CD1c-positive myeloid dendritic cell (primary cell): ENCODE measurements around the gene HK2.
A peak's percentile ranks its signal among the peaks of the same experiment; 100 is the strongest.
"Not testable (repeated sequence)": the region's sequence is repeated elsewhere in the genome, so short reads cannot be mapped to it uniquely, and the experiment has no call there.

Experiments
- DNase-seq: peaks from one replicate; pipeline ENCODE4 v3.0.0-alpha.2; 2016; ENCODE audit errors: extremely low spot score

HK2 gene

DNA sequence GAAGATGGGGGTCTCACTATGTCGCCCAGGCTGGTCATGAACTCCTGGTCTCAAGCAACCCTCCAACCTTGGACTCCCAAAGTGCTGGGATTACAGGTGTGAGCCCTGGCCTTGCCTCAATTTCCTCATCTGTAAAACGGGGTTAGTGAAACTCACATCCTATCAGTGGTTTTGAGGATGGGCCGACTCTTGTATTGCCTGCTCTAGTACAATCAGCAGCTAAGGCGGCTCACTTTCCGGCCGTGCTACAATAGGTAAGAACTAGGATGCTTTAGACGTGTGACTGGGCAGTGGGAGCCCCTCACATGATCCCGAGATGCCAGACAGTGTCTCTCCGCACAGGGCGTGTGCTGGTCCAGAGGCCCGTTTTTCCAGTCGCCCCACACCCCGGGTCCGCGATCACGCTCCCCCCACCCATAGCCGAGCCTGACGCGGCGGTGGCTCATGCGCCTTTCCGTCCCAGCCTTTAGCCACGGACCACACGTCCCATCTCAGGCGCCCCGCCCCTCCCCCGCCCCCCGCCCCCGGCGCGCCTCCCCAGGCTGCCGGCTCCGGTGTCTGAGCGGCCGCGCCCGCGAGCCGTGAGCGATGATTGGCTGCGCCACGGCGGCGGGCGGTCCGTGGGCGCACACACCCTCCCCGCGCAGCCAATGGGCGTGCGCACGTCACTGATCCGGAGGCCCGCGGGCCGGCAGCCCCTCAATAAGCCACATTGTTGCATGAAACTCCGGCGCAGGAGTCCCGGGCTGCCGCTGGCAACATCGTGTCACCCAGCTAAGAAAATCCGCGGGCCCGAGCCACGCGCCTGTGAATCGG, at the start of gene HK2:
HK2 (plus strand) TSS at position 710 of the 816 bp plus-strand sequence. CDS start 454 bp downstream, outside the sequence.
- peak; percentile 96 for DNase-seq

DNA sequence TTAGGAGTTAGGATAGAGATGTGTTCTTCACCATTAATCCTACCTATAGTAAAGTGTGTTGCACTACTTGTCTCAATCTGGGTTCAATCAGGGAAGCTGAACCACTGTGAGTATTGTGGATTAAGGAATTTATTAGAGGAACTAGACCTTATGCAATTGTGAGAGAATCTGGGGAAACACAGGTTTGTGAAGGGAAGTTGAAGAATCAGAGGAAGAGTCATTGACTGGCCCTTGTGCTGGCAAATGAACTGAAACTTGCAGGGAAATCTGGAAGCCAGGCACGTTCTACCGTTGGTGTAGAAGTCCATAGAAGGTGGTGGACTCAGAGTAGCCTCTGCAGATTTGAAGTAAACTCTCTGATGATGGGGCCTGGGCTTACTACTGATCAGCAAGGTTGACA, 44.7 kb upstream of the HK2 start:
- peak; percentile 87 for DNase-seq

DNA sequence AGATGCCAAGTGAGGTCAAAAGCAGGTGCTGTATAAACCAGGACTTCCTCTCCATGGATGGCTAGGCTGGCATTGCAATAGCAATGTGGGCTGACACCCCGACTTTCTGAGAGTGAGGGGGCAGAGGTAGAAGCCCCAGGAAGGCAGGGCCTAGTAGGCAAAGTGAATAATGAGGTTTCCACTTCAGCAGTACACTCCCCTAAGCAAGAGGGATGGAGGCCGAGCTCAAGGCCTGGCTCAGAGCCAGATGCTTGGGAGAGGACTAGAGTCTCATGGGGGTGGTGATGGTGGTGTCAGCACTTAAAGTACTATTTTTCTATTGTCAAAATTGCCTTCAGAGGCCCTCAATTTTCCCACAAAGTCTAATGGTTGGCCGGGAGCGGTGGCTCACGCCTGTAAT, 41.6 kb upstream of the HK2 start:
- DNase-seq = no peak

DNA sequence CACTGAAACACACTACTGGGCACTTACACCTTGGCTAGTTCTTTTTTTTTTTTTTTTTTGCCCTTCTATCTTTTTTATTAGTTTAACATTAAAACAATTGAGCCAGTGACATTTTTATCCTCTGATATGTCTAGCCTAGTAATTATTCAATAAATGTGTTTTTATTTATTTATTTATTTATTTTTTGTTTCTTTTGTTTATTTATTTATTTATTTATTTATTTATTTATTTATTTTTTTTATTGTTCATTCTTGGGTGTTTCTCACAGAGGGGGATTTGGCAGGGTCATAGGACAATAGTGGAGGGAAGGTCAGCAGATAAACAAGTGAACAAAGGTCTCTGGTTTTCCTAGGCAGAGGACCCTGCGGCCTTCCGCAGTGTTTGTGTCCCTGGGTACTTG, 39.0 kb upstream of the HK2 start:
- DNase-seq = not testable (repeated sequence)

DNA sequence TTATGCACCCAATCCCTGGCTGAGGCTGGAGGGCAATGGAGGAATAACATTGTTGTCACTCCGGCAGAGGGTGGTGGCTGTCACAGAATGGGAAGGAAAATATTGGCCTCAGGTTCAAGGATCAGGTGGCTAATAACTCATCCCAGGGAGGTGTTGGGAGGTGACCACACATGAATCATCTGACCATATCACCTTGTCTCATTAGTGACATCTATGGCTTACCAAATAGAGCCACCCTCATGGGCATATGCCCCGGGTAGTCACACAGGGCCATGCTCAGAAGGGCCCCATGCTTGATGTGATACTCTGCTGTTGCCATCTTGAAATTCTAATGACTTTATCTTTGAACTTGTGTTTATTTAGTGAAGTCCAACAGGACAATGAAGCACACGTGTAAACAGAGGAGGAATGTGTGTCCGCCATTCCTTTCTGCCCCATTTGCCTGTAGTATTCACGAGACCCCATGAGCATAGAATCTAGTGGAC, 27.5 kb upstream of the HK2 start:
- no peak for DNase-seq

DNA sequence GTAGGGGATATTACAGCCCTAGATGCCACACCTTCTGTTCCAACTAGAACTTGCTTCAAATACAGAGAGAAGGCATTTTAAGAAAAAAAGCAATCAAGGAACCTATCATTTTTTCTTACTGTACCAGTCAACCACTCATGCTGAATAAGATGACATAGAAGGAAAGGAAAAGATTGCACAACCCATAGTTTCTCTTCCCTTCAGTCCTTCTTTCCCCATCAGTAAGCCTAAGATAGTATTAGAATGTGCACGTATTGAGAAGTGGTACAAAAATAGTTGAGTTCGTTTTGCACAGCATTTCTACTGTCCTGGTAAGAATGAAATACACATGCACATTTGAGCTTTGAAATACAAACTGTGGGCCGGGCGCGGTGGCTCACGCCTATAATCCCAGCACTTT, 27.0 kb upstream of the HK2 start:
- peak; percentile 66 for DNase-seq

DNA sequence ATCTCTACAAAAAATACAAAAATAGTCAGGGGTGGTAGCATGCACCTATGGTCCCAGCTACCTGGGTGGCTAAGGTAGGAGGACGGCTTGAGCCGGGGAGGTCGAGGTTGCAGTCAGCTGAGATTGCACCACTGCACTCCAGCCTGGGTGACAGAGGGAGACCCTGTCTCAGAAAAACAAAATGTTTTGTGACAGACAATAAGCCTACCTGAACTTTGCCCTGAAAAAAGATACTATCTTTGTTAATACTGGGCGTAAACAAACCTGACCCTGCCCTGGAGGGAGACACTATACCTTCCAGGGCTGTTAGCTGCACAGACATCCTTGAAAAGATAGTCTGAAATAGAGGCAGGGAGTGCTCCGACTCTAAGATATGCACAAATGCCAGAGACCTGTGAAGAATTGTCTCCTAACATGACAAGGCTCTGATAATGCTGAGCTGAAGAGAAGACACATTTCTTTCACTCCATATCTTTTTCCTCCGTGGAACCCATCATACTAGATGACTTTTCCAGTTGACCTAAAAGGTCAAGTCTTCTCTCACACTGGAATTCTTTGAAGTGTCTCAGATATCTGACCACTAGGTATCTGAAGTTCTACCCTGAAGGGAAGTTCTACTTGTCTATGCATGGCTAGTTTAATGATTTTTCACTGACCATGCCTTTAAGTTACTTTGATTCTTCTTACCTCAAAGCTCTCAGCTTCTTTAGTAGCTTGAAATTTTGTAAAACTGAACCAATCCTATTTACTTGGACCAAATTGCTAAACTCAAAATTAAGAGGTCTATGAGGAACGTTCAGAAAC, 20.9 kb upstream of the HK2 start:
- DNase-seq = no peak

DNA sequence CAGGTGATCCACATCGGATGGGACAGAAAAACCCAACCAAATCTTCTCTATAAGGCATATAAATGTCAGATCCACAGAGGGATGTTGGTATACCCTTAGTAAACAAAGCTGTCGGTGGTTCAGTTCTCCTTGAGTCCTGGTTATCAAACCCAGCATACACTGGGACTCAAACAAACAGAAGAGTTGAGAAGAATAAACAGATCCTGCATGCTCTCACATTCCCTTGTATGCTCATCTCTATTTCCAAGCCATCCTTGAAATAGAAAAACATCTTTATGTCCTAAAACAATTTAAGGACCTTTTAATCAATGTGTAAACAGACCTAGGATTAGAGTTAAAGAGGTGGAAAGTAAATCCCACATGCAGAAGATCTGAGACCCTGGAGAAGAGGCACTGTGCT, 19.8 kb upstream of the HK2 start:
- DNase-seq = no peak

DNA sequence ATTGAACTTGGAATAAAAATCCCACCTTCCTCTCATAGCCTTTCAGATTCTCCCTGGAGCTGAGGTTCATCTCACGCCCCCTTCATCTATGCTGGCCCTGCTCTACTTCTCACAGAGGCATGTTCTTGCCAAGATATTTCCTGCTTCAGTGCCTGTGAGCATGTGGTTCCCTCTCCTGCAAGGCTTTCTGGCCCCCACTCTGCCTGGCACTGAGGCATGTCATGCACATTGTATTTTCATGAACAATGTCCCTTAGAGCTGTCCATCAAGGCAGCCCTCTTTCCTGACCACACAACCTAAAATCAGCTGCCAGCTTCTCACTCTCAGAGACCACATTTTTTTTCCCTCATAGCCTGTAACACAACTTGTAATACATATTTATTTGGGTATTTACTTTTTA, 18.0 kb upstream of the HK2 start:
- no peak for DNase-seq

DNA sequence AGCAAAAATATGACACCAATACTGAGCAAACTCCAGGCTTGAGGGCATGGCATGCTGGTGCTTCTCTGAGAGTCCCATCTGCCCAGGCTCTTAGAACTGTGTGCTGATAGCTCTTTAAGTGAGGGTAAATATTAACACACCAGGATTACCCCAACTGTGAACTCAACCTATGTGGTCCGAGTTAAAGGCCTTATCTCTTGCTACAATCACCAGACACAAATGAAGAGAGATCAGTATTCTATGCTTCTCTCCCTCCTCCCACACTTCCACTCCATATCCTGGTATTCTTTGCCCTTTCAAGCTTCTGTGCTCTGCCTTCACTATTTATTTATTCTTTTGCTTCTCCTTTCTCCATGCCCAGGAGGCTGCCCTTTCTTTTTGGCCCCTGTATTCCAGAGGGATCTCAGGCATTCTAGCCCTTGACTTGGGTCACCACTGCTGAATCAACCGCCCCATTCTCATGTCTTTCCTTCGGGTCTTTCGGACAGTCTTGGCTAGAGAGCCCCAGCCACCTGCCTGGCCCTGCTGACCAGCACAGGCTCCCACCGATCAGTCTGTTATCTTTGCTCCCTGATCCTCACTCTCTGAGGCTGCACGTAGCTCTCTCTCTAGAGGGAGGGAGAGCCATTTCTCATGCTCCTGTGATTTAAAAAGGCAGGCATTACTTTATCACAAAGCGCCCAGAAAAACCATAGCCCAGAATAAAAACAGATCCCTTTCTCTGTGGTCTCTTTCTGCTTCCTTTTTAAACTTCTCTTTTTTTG, 17.2 kb upstream of the HK2 start:
- peak; percentile 68 for DNase-seq

DNA sequence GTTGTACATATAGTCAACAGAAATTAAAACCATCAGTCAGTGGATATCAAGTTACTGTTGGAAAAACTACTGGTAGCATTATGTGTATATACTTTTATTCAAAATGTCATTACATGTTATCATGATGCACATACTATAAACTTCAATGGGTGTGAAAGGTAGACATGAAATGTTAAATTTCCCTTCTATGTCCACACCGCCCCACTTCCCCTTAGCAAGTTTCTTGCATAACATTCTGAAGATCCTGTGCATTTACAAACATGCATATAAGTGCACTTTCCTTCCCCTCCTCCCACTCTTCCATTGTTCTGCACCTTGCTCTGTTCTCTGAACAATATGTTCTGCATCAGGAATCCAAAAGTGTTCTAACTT, 16.6 kb upstream of the HK2 start:
- DNase-seq = peak; percentile 74

DNA sequence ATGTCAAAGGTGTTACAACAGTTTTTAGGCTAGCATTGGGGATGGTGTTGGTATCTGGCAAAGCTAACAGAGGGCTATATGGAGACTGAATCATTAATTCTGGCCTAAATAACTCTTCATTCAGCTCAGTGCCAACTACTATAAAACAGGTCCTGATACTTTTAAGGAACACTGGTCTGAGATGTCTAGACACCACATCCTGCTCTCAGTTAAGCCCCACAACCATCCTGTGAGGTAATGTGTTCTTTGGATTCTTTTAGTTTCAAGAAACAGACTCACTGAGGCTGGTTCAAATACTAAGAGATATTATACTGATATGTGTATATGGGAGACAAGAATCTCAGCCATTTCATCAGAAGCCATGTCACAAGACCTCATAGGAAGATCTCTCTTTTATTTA, 14.2 kb upstream of the HK2 start:
- no peak for DNase-seq

DNA sequence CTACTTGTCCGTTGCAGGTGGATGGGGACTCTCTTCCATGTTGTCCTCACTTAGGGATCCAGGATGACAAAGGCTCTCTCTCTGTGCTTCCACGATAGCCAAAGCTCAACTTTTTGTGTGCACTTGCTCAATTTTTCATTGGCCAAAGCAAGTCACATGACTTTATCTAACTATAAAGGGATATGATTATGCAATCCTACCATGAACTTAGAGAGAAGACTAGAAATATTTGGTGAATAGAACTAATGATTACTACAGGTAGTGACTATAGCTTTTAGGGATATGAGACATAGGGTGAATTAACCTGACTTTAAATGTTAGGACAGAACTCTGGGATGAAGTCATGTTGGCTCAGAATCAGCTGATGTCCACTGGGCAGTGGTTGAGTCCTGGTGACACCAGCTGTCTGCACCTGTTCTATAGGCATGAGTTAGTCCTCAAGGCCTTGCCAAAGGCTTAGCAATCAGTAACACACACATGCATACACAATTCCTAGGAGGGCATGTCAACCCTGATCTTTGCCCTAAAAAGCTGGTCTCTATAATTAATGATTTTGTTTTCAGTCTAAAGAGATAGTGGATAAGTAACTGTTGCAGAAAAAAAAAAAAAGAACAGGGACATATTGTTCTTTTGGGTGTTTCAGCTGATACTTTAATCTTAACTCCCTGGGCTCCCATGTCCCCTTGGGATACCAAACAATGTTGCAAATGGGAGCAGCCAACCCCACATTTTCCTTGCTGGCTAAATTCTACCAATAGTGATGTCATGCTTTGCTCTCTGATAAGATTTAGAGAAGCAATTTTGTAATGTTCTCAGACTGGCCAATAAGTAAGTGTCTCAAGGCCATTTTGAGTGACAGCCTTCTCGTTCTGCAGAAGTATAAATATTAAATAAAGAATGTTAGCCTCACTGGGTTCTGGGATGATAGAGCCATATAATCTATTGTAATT, 12.5 kb upstream of the HK2 start:
- no peak for DNase-seq

DNA sequence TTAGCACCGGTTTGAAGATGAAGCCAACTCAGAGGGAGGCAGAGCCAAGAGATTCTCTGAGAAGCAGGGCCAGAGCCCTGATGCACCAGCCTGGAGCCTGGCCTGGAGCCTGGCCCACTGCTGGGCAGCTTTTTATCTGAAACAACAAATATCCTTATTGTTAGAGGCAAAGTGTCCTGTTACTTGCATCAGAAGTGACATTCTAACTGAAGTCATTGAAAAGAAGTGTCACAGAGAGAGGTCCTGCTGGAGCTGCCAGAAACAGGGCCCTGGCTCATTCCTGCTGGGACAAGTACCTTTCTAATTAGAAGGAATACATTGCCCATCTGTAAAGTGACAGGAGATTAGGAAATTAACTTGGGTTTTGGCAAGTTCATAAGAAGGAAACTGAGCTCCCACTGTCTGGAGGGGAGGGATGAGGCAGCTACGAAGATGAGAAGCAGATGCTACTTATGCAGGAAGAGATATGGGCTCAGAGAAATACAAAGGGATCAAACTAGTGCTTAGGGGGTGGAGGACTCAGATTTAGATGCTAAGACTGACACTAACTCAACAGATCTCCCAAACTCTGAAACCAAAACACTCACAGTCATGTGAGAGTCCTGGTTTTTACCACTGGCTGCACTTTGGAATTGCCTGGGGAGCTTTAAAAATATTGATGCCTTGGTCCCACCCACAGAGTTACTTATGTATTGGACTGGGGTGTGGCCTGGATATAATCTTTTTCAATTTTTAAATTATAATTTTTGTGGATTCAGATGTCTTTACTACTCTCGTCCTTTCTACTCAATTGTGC, 11.0 kb upstream of the HK2 start:
- DNase-seq = no peak

DNA sequence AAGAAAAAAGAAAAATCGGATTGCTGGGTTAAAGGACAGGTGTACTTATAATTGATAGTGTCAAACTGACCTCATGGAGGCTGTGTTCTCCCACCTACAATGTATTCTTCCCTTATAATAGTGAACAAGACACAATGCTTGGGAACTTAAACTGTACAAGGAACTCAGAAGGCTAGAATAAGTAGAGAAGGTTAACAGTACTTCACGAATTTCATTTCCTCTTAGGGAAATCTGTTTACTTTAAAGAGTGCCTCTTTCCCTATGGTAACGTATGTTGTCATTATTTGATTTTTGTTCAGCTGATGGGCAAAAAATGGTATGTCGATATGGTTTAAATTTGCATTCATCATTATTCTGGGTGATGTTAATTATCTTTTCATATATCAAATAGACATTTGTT, 9.2 kb upstream of the HK2 start:
- peak; percentile 78 for DNase-seq

DNA sequence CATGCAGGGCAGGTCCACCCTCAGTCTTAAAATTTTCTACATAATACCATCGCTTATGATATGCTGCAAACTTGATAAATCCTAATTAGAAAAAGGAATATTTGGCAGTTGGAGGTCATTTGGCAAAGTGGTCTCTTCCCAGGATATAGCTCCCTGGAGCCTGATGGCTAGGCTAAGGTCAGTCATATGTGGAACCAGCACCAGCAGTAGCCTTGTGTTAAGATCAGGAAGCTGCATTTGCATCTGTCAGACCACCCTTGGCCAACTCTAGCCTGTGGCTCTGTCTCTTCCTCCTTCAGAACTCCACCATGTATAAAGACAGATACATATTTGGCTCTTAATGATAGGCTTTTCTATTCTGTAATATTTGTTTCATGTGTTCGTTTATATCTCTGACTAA, 5.4 kb upstream of the HK2 start:
- no peak for DNase-seq

DNA sequence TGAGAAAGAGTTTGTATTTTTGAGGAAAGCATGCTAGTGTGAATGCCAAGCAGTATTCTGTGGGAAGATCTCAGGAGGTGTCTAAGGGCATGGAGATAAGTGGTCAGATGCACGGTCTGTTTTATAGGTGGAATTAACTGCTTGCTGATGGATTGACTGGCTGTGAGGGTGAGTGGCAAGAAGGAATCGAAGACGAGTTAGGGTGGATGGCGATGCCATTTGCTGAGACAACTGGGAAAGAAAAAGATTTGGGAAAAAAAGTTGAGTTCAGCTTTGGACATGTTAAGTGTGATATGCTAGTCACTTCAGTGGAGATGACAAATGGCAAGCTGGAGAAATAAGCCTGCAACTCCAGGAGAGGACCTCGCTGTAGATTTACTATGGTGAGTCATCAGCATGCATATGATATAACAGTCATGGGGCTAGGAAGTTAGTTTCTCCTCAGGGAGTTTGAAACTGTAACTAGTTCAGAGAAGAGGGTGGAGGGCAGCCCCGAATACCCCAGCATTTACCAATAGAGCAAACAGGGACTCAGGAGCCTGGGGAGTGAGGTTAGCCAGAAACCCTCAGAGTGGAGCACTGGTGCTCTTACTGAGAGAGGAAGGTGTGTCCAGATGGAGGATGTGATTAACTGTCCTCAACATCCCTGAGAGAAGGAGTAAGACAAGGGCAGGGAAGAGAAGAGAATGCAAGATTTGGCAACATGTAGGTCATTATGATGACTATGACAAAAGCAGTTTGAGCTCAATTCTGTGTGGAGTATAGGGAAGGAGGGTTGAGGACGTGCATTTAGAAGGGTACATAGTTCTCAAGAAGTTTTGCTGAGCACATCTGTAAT, 2.0 kb upstream of the HK2 start:
- DNase-seq = peak; percentile 73

DNA sequence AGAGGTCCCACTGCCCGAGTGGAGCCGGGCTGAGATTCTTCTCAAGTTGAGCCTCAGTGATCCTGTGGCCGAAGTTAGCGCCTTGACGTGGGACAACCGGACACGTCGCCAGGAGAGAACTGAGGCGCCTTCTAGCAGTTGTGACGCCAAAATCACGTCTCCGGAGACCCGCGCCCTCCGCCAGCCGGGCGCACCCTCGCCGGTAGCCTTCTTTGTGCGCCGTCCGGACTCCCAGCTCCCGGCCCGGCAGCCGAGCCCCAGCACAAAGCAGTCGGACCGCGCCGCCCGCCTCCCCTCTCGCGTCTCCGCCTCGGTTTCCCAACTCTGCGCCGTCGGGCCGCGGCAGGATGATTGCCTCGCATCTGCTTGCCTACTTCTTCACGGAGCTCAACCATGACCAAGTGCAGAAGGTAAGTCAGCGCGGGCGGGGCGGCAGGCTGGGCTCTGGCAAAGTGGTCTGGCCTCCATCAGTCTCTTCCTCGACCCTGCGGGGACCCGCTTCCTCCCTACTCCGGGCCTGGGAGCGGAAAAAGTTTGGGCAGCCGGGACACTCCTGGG, 386 bp downstream of the HK2 start:
- DNase-seq = peak; percentile 40
